DOHH2 (cell line): ENCODE data around the gene GOLGA8H.
"Not testable (repeated sequence)": the region's sequence is repeated elsewhere in the genome, so short reads cannot be mapped to it uniquely, and the experiment has no call there.

Experiments used
- H3F3A ChIP-seq: fragments of 200-600 bp; sonication (generic), shearing (Covaris generic); 2 replicates; pipeline ENCODE4 v1.6.0; 2016; ENCODE audit warnings: antibody characterized with exemption, mild to moderate bottlenecking; ENCODE audit not compliant: control insufficient read depth, insufficient read depth
- H3K27ac ChIP-seq: fragments of 200-600 bp; sonication (generic); 2 replicates; pipeline ENCODE4 v1.5.1; 2014; ENCODE audit warnings: low read depth, mild to moderate bottlenecking, low read length, moderate library complexity
- H3K27me3 ChIP-seq: fragments of 200-600 bp; sonication (generic); 2 replicates; pipeline ENCODE4 v1.6.1; 2014; ENCODE audit warnings: mild to moderate bottlenecking, low read length, mixed read lengths; ENCODE audit not compliant: control insufficient read depth
- H3K36me3 ChIP-seq: fragments of 200-600 bp; sonication (generic); 2 replicates; pipeline ENCODE4 v1.6.1; 2014; ENCODE audit warnings: mild to moderate bottlenecking, low read length, moderate library complexity, mixed read lengths; ENCODE audit not compliant: control insufficient read depth
- H3K4me1 ChIP-seq: fragments of 200-600 bp; sonication (generic); 2 replicates; pipeline ENCODE4 v1.6.1; 2014; ENCODE audit warnings: mild to moderate bottlenecking, low read length, mixed read lengths; ENCODE audit not compliant: control insufficient read depth
- H3K4me2 ChIP-seq: fragments of 200-600 bp; sonication (generic); 2 replicates; pipeline ENCODE4 v1.6.0; 2014; ENCODE audit warnings: mild to moderate bottlenecking, low read length, moderate library complexity
- H3K4me3 ChIP-seq: fragments of 200-600 bp; sonication (generic); 2 replicates; pipeline ENCODE4 v1.5.1; 2014; ENCODE audit warnings: mild to moderate bottlenecking, low read length, mixed read lengths
- H3K79me2 ChIP-seq: fragments of 200-600 bp; sonication (generic); 2 replicates; pipeline ENCODE4 v1.6.1; 2014; ENCODE audit warnings: mild to moderate bottlenecking, low read length, mixed read lengths; ENCODE audit not compliant: control insufficient read depth
- H3K9me2 ChIP-seq: fragments of 200-600 bp; sonication (generic); replicated peaks from 2 replicates; pipeline ENCODE4 v1.6.1; 2014; ENCODE audit warnings: mild to moderate bottlenecking, low read length, mixed read lengths; ENCODE audit not compliant: control insufficient read depth
- H3K9me3 ChIP-seq: fragments of 200-600 bp; sonication (generic); 2 replicates; pipeline ENCODE4 v1.6.1; 2014; ENCODE audit warnings: antibody characterized with exemption, low read length, mixed read lengths; ENCODE audit not compliant: control insufficient read depth, insufficient read depth
- H4K20me1 ChIP-seq: fragments of 200-600 bp; sonication (generic); 2 replicates; pipeline ENCODE4 v1.6.0; 2014; ENCODE audit warnings: low read depth, mild to moderate bottlenecking, antibody characterized with exemption, low read length, moderate library complexity; ENCODE audit not compliant: control insufficient read depth, insufficient read depth

The GOLGA8H gene, protein sequence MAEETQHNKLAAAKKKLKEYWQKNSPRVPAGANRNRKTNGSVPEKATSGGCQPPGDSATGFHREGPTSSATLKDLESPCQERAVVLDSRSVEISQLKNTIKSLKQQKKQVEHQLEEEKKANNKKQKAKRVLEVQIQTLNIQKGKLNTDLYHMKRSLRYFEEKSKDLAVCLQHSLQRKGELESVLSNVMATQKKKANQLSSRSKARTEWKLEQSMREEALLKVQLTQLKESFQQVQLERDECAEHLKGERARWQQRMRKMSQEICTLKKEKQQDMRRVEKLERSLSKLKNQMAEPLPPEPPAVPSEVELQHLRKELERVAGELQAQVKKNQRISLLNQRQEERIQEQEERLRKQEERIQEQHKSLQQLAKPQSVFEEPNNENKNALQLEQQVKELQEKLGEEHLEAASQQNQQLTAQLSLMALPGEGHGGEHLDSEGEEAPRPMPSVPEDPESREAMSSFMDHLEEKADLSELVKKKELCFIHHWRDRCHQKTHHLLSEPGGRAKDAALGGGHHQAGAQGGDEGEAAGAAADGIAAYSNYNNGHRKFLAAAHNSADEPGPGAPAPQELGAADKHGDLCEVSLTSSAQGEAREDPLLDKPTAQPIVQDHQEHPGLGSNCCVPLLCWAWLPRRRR

DNA sequence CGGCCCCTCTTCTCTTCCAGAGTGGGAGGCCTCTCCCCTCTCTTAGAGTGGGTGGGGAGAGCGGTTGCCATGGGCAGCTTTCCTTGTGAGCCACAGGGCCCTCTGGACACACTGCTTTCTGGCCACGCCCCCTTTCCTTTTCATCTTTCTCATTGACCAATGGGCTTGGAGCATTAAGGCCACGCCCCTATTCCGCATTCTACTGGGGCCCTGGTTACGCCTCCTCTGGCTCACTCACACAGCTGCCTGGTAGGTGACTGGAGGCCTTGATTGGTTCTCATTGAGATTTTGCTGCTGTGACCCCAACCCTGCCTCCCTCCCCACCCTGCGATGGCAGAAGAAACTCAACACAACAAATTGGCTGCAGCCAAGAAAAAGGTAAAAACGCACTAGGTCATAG is at the start of gene GOLGA8H:
Gene GOLGA8H, plus strand, starts transcription at position 233 of the 400 bp plus-strand sequence. Its CDS starts 98 bp downstream, at position 331.
- H4K20me1 ChIP-seq = not testable (repeated sequence)

DNA sequence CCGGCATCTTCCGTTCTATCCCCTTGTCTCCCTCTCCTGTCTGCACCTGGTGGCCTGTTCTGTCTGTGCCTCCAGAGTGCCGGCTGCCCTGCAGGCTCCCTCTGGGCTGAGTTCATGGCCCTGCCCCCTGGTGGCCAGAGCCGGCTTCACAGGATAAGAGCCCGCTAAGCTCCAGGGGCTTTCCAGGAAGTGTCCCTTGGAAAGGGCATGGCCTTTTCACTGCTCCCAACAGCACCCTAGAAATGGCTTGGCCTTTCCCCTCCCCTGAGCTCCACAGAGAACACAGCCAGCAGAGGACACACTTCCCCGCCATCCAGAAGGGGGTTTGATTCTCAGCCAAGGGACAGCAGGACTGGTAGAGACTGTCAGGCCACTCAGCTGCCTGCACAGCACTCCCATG is 36.9 kb upstream of the GOLGA8H start:
- H4K20me1 ChIP-seq, H3F3A ChIP-seq, H3K4me3 ChIP-seq, H3K4me1 ChIP-seq, H3K36me3 ChIP-seq, H3K79me2 ChIP-seq, H3K27me3 ChIP-seq, H3K9me2 ChIP-seq, H3K9me3 ChIP-seq, H3K4me2 ChIP-seq, H3K27ac ChIP-seq: not testable (repeated sequence)

More for the DNA sequence above, at the start of gene GOLGA8H:
- H3K4me2 ChIP-seq, H3K4me3 ChIP-seq, H3K27me3 ChIP-seq, H3K79me2 ChIP-seq, H3K36me3 ChIP-seq, H3F3A ChIP-seq, H3K9me2 ChIP-seq, H3K9me3 ChIP-seq, H3K27ac ChIP-seq, H3K4me1 ChIP-seq: not testable (repeated sequence)

DNA sequence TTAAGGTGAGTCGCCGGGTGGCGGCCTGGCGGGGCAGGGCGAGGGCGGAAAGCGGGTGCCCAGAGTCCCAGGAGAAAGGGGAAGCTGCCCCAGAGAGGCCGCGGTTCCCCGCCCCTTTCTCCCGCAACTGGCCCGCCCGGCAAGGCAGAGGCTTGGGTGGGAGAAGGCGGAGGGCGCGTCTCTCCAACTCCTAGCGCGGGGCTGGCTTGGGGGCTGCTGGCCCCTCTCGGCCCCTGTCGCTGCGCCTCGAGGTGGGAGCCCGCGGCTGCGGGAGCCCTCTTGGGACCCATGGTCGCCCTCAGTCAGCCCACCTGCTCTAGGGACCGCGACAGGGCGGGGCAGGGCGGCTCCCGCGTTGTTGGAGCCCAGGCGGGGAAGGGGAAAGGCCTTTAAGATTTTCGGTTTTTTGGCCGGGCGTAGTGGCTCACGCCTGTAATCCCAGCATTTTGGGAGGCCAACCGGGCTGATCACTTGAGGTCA is 30.8 kb upstream of the GOLGA8H start:
- not testable (repeated sequence) for H3K4me3 ChIP-seq, H3K27ac ChIP-seq, H3K4me2 ChIP-seq, H4K20me1 ChIP-seq, H3K27me3 ChIP-seq, H3K36me3 ChIP-seq, H3K9me2 ChIP-seq, H3K9me3 ChIP-seq, H3K79me2 ChIP-seq, H3K4me1 ChIP-seq, H3F3A ChIP-seq

DNA sequence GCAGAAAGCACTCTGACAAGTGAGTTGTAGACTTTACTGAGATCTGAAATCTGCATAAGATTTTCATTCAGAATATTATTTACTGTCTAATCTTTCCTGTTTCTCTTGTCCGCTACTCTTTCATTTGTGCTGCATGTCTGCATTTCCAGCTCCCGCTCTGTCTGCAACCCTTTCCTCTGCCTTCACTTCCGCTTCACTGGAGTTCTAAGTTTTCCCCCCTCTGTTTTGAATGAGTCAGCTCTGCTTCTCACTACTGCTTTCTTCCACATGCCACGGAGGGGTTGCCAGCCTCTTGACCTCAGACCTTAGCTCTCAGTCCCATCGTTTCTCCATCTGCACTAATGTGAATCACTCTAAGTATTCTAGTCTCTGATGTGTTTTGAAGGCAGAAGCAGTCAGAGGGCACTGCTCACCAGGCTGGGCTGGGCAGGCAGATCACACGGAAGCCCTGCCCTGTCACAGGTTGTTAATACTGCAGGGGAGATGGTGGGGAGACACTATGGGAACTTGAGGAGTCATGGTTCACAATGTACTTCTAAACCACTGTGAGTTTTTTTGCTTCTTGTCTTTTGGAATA is 24.3 kb upstream of the GOLGA8H start:
- not testable (repeated sequence) for H3K9me2 ChIP-seq, H3K79me2 ChIP-seq, H3K4me2 ChIP-seq, H3K27me3 ChIP-seq, H3K27ac ChIP-seq, H3K4me3 ChIP-seq, H4K20me1 ChIP-seq, H3K36me3 ChIP-seq, H3K4me1 ChIP-seq, H3K9me3 ChIP-seq, H3F3A ChIP-seq

DNA sequence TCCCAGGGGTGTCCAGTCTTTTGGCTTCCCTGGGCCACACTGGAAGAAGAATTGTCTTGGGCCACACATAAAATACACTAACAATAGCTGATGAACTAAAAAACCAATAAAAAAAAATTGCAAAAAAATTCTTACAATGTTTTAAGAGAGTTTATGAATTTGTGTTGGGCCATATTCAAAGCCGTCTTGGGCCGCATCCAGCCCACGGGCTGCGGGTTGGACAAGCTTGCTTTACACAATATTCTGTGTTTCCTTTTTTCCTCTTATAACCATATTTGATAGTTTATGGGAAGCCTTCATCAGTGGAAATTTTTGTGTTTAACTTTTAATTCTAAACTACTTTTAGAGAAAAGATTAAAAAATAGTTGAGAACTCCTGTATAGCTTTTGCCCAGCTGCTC is 23.1 kb upstream of the GOLGA8H start:
- not testable (repeated sequence) for H3F3A ChIP-seq, H3K4me1 ChIP-seq, H3K79me2 ChIP-seq, H3K9me3 ChIP-seq, H3K4me3 ChIP-seq, H3K9me2 ChIP-seq, H4K20me1 ChIP-seq, H3K27me3 ChIP-seq, H3K36me3 ChIP-seq, H3K27ac ChIP-seq, H3K4me2 ChIP-seq

DNA sequence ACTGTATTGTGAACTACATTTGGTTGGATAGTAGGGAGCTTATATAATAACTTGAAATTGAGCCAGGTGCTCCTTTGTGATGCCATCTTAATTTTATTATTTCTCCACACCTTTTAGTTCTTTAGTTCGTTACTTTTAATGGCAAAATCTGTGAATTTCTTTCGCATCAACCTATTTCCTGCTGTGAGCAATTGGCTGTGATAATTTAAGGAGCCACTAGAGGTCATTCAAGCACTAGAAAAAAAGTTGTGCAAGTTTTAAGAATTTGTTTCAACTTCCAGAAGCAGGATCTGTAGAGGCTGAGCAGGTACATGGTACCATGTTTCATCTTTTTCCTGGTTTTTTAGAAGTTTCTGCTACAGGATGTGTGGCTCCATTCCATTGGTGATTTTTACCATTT is 4.9 kb upstream of the GOLGA8H start:
- H4K20me1 ChIP-seq, H3F3A ChIP-seq, H3K9me2 ChIP-seq, H3K36me3 ChIP-seq, H3K27me3 ChIP-seq, H3K27ac ChIP-seq, H3K9me3 ChIP-seq, H3K79me2 ChIP-seq, H3K4me3 ChIP-seq, H3K4me2 ChIP-seq, H3K4me1 ChIP-seq: not testable (repeated sequence)

DNA sequence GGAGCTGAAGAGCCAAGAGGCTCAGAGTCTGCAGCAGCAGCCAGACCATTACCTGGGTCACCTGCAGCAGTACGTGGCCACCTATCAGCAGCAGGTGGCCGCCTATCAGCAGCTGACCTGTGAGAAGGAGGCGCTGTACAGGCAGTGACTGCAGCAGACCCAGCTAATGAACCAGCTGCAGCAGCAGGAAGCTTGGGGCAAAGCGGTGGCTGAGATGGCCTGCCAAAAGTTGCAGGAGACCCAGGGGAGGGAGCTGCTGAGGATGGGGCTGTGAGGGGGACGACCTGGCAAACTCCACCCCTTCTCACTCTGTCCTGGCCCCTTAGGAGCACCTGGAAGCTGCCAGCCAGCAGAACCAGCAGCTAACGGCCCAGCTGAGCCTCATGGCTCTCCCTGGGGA is 8.4 kb downstream of the GOLGA8H start:
- H3K27ac ChIP-seq, H3K36me3 ChIP-seq, H3K79me2 ChIP-seq, H3K4me2 ChIP-seq, H3K27me3 ChIP-seq, H3K9me3 ChIP-seq, H4K20me1 ChIP-seq, H3K9me2 ChIP-seq, H3F3A ChIP-seq, H3K4me1 ChIP-seq, H3K4me3 ChIP-seq: not testable (repeated sequence)

DNA sequence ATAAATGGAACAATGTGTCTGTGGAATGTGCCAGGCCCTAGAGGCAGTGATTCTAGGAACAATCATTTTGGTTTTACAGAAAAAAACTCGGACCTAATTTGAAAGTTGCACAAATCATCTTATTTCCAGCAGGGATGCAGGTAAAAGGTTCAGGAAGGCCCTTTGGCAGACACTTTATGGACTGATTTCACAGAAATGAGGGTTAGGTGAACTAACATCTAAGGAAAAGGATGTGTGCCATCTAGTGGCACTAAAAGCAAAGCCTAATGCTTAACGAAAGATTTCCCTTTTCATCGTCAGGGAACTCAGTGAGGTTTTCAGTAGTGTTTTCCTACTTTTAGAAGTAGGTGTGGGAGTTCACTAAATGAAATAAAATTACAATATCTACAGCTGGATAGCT is 17.5 kb downstream of the GOLGA8H start:
- H3F3A ChIP-seq, H4K20me1 ChIP-seq, H3K9me3 ChIP-seq, H3K27me3 ChIP-seq, H3K9me2 ChIP-seq, H3K4me2 ChIP-seq, H3K4me3 ChIP-seq, H3K36me3 ChIP-seq, H3K4me1 ChIP-seq, H3K27ac ChIP-seq: not testable (repeated sequence)
- peaks cover 12% of the 10 kb centered on the region for H3K79me2 ChIP-seq
